ENCODE data around the gene ZNF135.

DNA sequence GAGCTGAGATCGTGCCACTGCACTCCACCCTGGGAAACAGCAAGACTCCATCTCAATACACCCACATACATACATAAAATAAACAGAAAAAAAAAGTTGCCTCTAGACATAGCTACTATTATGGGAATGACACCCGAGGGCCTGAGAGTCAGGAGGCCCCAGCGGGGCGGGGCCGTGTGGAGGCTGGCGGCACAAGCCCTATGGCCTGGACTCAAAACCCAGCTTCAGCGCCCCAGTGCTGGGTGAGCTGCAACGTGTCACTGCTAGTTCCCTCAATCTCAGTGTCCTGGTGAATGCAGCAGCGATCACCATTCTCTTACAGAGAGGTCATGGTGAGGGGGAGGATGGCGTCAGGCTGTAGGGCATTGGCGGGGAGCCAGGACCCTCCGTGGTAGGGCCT lies 34.4 kb upstream of the ZNF135 start:
- TF ChIP-seq, protein P1, sequence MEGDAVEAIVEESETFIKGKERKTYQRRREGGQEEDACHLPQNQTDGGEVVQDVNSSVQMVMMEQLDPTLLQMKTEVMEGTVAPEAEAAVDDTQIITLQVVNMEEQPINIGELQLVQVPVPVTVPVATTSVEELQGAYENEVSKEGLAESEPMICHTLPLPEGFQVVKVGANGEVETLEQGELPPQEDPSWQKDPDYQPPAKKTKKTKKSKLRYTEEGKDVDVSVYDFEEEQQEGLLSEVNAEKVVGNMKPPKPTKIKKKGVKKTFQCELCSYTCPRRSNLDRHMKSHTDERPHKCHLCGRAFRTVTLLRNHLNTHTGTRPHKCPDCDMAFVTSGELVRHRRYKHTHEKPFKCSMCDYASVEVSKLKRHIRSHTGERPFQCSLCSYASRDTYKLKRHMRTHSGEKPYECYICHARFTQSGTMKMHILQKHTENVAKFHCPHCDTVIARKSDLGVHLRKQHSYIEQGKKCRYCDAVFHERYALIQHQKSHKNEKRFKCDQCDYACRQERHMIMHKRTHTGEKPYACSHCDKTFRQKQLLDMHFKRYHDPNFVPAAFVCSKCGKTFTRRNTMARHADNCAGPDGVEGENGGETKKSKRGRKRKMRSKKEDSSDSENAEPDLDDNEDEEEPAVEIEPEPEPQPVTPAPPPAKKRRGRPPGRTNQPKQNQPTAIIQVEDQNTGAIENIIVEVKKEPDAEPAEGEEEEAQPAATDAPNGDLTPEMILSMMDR (IDR thresholded peaks at IDR 0.05; ENCODE audit: insufficient read depth, low read depth, low read length): no peak
- no peak for TF ChIP-seq EZH2 (IDR thresholded peaks at IDR 0.05; ENCODE audit: insufficient read depth, low read length)

Measured in astrocyte (in vitro differentiated cells and primary cell).